ENCODE measurements around the gene CATSPER4.

Gene CATSPER4

GRCh38 chr1:26190373-26190987 lies at the start of gene CATSPER4:
TSS of gene CATSPER4 (plus strand) at chr1:26190602. CDS start at chr1:26190628, 26 bp downstream.
- DNase-seq (ENCODE audit: low read depth): peak; percentile 15

- DNase-seq (ENCODE audit: low read depth): no peak
Observed at GRCh38 chr1:26142159-26142558, 48.2 kb upstream of the CATSPER4 start.

GRCh38 chr1:26145041-26145959 lies 45.1 kb upstream of the CATSPER4 start:
- DNase-seq (ENCODE audit: low read depth): peak; percentile 78

- no peak for DNase-seq (ENCODE audit: low read depth)
Observed at GRCh38 chr1:26145960-26146294, 44.5 kb upstream of the CATSPER4 start.

- DNase-seq (ENCODE audit: low read depth): no peak
Observed at GRCh38 chr1:26148887-26149286, 41.5 kb upstream of the CATSPER4 start.

GRCh38 chr1:26153966-26154532 lies 36.4 kb upstream of the CATSPER4 start:
- DNase-seq (ENCODE audit: low read depth): no peak

GRCh38 chr1:26154750-26155149 lies 35.7 kb upstream of the CATSPER4 start:
- DNase-seq (ENCODE audit: low read depth): no peak

GRCh38 chr1:26155370-26156284 lies 34.8 kb upstream of the CATSPER4 start:
- DNase-seq (ENCODE audit: low read depth): no peak

GRCh38 chr1:26156285-26157038 lies 33.9 kb upstream of the CATSPER4 start:
- DNase-seq (ENCODE audit: low read depth): no peak

GRCh38 chr1:26158271-26158907 lies 32.0 kb upstream of the CATSPER4 start:
- DNase-seq (ENCODE audit: low read depth): no peak

GRCh38 chr1:26158908-26159742 lies 31.3 kb upstream of the CATSPER4 start, which contains the start of gene FAM110D:
TSS of gene FAM110D (plus strand) at chr1:26159079. CDS start at chr1:26161292, 2,213 bp downstream.
- DNase-seq (ENCODE audit: low read depth): no peak

GRCh38 chr1:26159743-26160039 lies 30.7 kb upstream of the CATSPER4 start:
- DNase-seq (ENCODE audit: low read depth): no peak

GRCh38 chr1:26160527-26161414 lies 29.6 kb upstream of the CATSPER4 start:
- DNase-seq (ENCODE audit: low read depth): no peak

GRCh38 chr1:26161415-26162219 lies 28.8 kb upstream of the CATSPER4 start:
- DNase-seq (ENCODE audit: low read depth): peak; percentile 60

- no peak for DNase-seq (ENCODE audit: low read depth)
Observed at GRCh38 chr1:26162220-26162709, 28.1 kb upstream of the CATSPER4 start.

- DNase-seq (ENCODE audit: low read depth): no peak
Observed at GRCh38 chr1:26163684-26164035, 26.7 kb upstream of the CATSPER4 start.

- DNase-seq (ENCODE audit: low read depth): no peak
Observed at GRCh38 chr1:26164036-26164860, 26.2 kb upstream of the CATSPER4 start.

Measured in iris pigment epithelial cell (primary cell).